CD14-positive monocyte (primary cell): ENCODE data around the gene MANF. TPM values are rescaled to one million over a fixed set of nuclear protein-coding genes. Genes with fewer than 3 reads are reported as not detected.
A peak's percentile ranks its signal among the peaks of the same experiment; 100 is the strongest.

Source experiments
- DNase-seq, 3 donors: peaks; one replicate each; pipeline ENCODE4 v3.0.0-alpha.2; 2011 to 2022
- H2AFZ ChIP-seq: 2 replicates; pipeline ENCODE4 v1.6.0; 2012; ENCODE audit warnings: mild to moderate bottlenecking, low read depth, low read length, inconsistent platforms; ENCODE audit not compliant: insufficient read depth, poor library complexity, severe bottlenecking
- H3K27ac ChIP-seq, 2 donors: 1 replicate in 1 of 2; 2 replicates in 1 of 2; pipeline ENCODE4 v1.5.1; 2012 to 2013; ENCODE audit warnings: low read length in 2 of 2, control low read depth in 1 of 2, inconsistent platforms in 1 of 2, low read depth in 1 of 2, mild to moderate bottlenecking in 1 of 2
- H3K27me3 ChIP-seq, 2 donors: one replicate each; pipeline versions ENCODE4 v1.6.0 to v1.6.1; 2011 to 2013; ENCODE audit warnings: low read length in 2 of 2; ENCODE audit not compliant: control insufficient read depth in 2 of 2, insufficient read depth in 2 of 2
- H3K36me3 ChIP-seq, 2 donors: replicated peaks in 1 of 2; 1 replicate in 1 of 2; 2 replicates in 1 of 2; pipeline versions ENCODE4 v1.5.1 to v1.6.1; 2012 to 2013; ENCODE audit warnings: low read length in 2 of 2, control low read depth in 1 of 2, inconsistent platforms in 1 of 2, mild to moderate bottlenecking in 1 of 2; ENCODE audit not compliant: insufficient read depth in 2 of 2, control insufficient read depth in 1 of 2
- H3K4me1 ChIP-seq, 2 donors: 1 replicate in 1 of 2; 2 replicates in 1 of 2; pipeline versions ENCODE4 v1.5.1 to v1.6.1; 2012 to 2013; ENCODE audit warnings: low read length in 2 of 2, control low read depth in 1 of 2, inconsistent platforms in 1 of 2, mild to moderate bottlenecking in 1 of 2, moderate library complexity in 1 of 2; ENCODE audit not compliant: insufficient read depth in 2 of 2, control insufficient read depth in 1 of 2
- H3K4me2 ChIP-seq: replicated peaks from 2 replicates; pipeline ENCODE3; 2012; ENCODE audit warnings: low read length, moderate library complexity, mild to moderate bottlenecking; ENCODE audit not compliant: poor library complexity, severe bottlenecking; ENCODE audit errors: extremely low read depth
- H3K4me3 ChIP-seq, 3 experiments: fragments of 200-600 bp in 1 of 3; sonication (generic) in 1 of 3; replicated peaks in 1 of 3; 1 replicate in 2 of 3; 2 replicates in 1 of 3; pipeline ENCODE4 v1.5.1; 2011 to 2013; ENCODE audit warnings: low read length in 3 of 3, mild to moderate bottlenecking in 3 of 3, control low read depth in 2 of 3, low read depth in 2 of 3, inconsistent platforms in 1 of 3, moderate library complexity in 1 of 3
- H3K79me2 ChIP-seq: 2 replicates; pipeline ENCODE4 v1.6.0; 2012; ENCODE audit warnings: mild to moderate bottlenecking, control low read depth, inconsistent platforms, low read length, moderate library complexity; ENCODE audit not compliant: insufficient read depth
- H3K9ac ChIP-seq: 2 replicates; pipeline ENCODE4 v1.6.0; 2017; ENCODE audit warnings: low read length, mild to moderate bottlenecking; ENCODE audit not compliant: insufficient read depth, poor library complexity, severe bottlenecking
- H3K9me3 ChIP-seq, 2 donors: replicated peaks in 1 of 2; 1 replicate in 1 of 2; 2 replicates in 1 of 2; pipeline versions ENCODE4 v1.5.1 to v1.6.1; 2012 to 2013; ENCODE audit warnings: low read length in 2 of 2, control low read depth in 1 of 2; ENCODE audit not compliant: control insufficient read depth in 1 of 2, insufficient read depth in 1 of 2
- H4K20me1 ChIP-seq: 2 replicates; pipeline ENCODE4 v1.6.0; 2012; ENCODE audit warnings: mild to moderate bottlenecking, low read length, control low read depth, moderate library complexity; ENCODE audit not compliant: insufficient read depth
- H3K27ac Mint-ChIP-seq, 7 donors: one replicate each; pipeline ENCODE4 v1.8.0; 2020; ENCODE audit warnings: mild to moderate bottlenecking in 7 of 7, mixed read lengths in 7 of 7, moderate library complexity in 6 of 7, inconsistent platforms in 2 of 7
- H3K27me3 Mint-ChIP-seq, 3 donors: one replicate each; pipeline ENCODE4 v1.8.0; 2021 to 2022; ENCODE audit warnings: low read depth in 3 of 3, mild to moderate bottlenecking in 3 of 3, mixed read lengths in 3 of 3, moderate library complexity in 3 of 3, inconsistent platforms in 1 of 3
- H3K36me3 Mint-ChIP-seq, 2 donors: one replicate each; pipeline ENCODE4 v1.8.0; 2020; ENCODE audit warnings: mixed read lengths in 2 of 2, inconsistent platforms in 1 of 2, mild to moderate bottlenecking in 1 of 2
- H3K4me1 Mint-ChIP-seq: one replicate; pipeline ENCODE4 v1.8.0; 2020; ENCODE audit warnings: mild to moderate bottlenecking, mixed read lengths
- H3K4me3 Mint-ChIP-seq, 2 donors: one replicate each; pipeline ENCODE4 v1.8.0; 2020; ENCODE audit warnings: mild to moderate bottlenecking in 2 of 2, mixed read lengths in 2 of 2, moderate library complexity in 1 of 2
- H3K9me3 Mint-ChIP-seq, 7 donors: one replicate each; pipeline ENCODE4 v1.8.0; 2020 to 2022; ENCODE audit warnings: mixed read lengths in 7 of 7, mild to moderate bottlenecking in 6 of 7, moderate library complexity in 6 of 7, inconsistent platforms in 2 of 7
- CTCF ChIP-seq: fragments of 200-600 bp; IDR thresholded peaks from one replicate; pipeline ENCODE4 v1.8.0; 2022; ENCODE audit warnings: antibody characterized with exemption, mild to moderate bottlenecking
- WGBS: methylation state at CpG from one replicate; pipeline ENCODE4 v1.1.5; 2013; ENCODE audit warnings: missing lambda C conversion rate; ENCODE audit not compliant: insufficient coverage; 5-methylcytosine and 5-hydroxymethylcytosine counted together
- intact Hi-C, 2 donors: fragments of 100-400 bp; cut with micrococcal nuclease; formaldehyde crosslinking; loops; one replicate each; pipeline versions ENCODE4 v1.15.0 to v1.15.1; 2023
- polyA plus RNA-seq, 3 donors: library from polyadenylated mRNA; depleted of rRNA in 1 of 3; unstranded in 2 of 3; stranded (reverse) in 1 of 3; fragments of 300-500 nt in 2 of 3; fragments of >200 nt in 1 of 3; fragmentation: Illumina TruSeq in 2 of 3; gene quantifications; 1 replicate in 2 of 3; 2 replicates in 1 of 3; pipeline ENCODE4 v1.2.3, GENCODE V29; 2012 to 2021

Gene MANF
- polyA plus RNA-seq, 3 donors: 14.1 to 30.2 (median 23.6) TPM

GRCh38 chr3:51385621-51386091 lies 565 bp downstream of the MANF start:
- peaks cover 39 to 52% of the 10 kb centered on the region in 2 donors for H3K4me1 ChIP-seq
- peaks cover 21 to 23% of the 10 kb centered on the region in 2 donors for H3K36me3 Mint-ChIP-seq
- H3K79me2 ChIP-seq: peaks cover 59% of the 10 kb centered on the region
- no peaks in the 10 kb centered on the region for H3K9me3 Mint-ChIP-seq
- H3K4me3 Mint-ChIP-seq: peak overlapping the region; percentile 92 to 98
- no peak for DNase-seq
- H4K20me1 ChIP-seq: peaks cover 43% of the 10 kb centered on the region
- H3K27me3 Mint-ChIP-seq: peaks cover 0 to 3% (median 1%) of the 10 kb centered on the region in 3 donors
- peak overlapping the region; percentile 97 for H3K4me2 ChIP-seq
- H3K27ac ChIP-seq: peak overlapping the region; percentile 54 to 97
- no peaks in the 10 kb centered on the region for H3K27me3 ChIP-seq
- 0% methylated on average over 9 of the region's 18 CpGs for whole genome bisulfite sequencing
- no peak for TF ChIP-seq CTCF
- peak overlapping the region; percentile 95 for H3K9ac ChIP-seq
- H3K4me3 ChIP-seq: peak overlapping the region; percentile 51 to 99 (median 83)
- H2AFZ ChIP-seq: peak overlapping the region; percentile 100
- H3K36me3 ChIP-seq: peaks cover 10 to 20% of the 10 kb centered on the region in 2 donors
- peak overlapping the region; percentile 91 to 97 (median 95) for H3K27ac Mint-ChIP-seq
- peaks cover 44% of the 10 kb centered on the region for H3K4me1 Mint-ChIP-seq
- no peaks in the 10 kb centered on the region for H3K9me3 ChIP-seq
- intact Hi-C loops: loop anchor here in 1 of 2 donors (2.0 to 10.0 kb wide), 3 partner anchors 113 to 1149 kb away; partner anchors contain the start of genes CISH, NT5DC2 and UQCC5

DNA sequence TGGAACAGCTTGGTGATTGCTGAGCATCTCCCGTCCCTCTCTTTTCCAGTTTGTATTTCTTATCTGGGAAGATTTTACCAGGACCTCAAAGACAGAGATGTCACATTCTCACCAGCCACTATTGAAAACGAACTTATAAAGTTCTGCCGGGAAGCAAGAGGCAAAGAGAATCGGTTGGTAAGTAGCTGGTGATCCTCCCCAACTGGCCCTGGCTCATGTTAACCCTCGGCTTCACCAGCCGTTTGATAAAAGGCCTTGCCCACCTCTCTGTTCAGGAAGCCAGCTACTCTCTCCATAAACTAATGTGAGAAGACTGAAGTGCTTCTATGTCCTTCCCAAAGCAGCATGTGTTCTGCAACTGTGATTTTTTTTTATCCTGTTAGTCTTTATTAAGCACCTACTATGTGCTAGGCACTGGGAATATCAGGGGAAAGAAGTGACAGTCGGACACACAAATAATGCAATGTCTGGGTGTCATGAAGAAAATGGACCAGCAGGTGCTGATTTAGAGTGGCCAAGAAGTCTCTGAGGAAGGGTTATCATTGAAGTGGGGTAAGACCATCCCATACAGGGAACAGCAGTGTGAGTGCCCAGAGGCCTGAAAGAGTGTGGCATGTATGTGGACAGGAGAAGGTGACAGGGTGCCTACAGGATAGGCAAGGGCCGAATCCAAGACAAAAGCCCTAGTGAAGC lies 1.2 kb downstream of the MANF start:
- Histone ChIP-seq H3K4me1 (peaks cover 42 to 54% of the 10 kb centered on the region in 2 donors), H3K9me3 (no peaks in the 10 kb centered on the region), H3K27me3 (no peaks in the 10 kb centered on the region), H3K9ac (peak overlapping the region; percentile 95), H3K79me2 (peaks cover 61% of the 10 kb centered on the region), H3K36me3 (peaks cover 10 to 20% of the 10 kb centered on the region in 2 donors), H3K4me2 (peak overlapping the region; percentile 97), H3K4me3 (peak overlapping the region in 2 of 3 experiments; percentile 51 to 99), H2AFZ (no peak overlapping the region), H4K20me1 (peaks cover 43% of the 10 kb centered on the region), H3K27ac (peak overlapping the region; percentile 54 to 97)
- Mint-ChIP-seq H3K4me3 (peak overlapping the region; percentile 92 to 98), H3K27ac (peak overlapping the region; percentile 77 to 97 (median 95)), H3K27me3 (peaks cover 0 to 3% (median 1%) of the 10 kb centered on the region in 3 donors), H3K4me1 (peaks cover 46% of the 10 kb centered on the region), H3K9me3 (no peaks in the 10 kb centered on the region), H3K36me3 (peaks cover 21 to 23% of the 10 kb centered on the region in 2 donors)
- no peak for TF ChIP-seq CTCF
- WGBS: 66% methylated on average over 5 of the region's 8 CpGs
- peak in 1 of 3 donors; percentile 7 for DNase-seq
- intact Hi-C loops: loop anchor here in 1 of 2 donors (2.0 to 10.0 kb wide), 3 partner anchors 112 to 1148 kb away; partner anchors contain the start of genes CISH, NT5DC2 and UQCC5
